Activated effector memory CD4-positive, alpha-beta T cell treated with Interleukin-2 at 50 U/mL for 16 hours (primary cell): ENCODE data around the gene MARCHF3.
A peak's percentile ranks its signal among the peaks of the same experiment; 100 is the strongest.
"Not testable (repeated sequence)": the region's sequence is repeated elsewhere in the genome, so short reads cannot be mapped to it uniquely, and the experiment has no call there.

Experiments used
- DNase-seq: peaks from one replicate; pipeline ENCODE4 v3.0.0-alpha.2; 2020

Gene MARCHF3, protein sequence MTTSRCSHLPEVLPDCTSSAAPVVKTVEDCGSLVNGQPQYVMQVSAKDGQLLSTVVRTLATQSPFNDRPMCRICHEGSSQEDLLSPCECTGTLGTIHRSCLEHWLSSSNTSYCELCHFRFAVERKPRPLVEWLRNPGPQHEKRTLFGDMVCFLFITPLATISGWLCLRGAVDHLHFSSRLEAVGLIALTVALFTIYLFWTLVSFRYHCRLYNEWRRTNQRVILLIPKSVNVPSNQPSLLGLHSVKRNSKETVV

DNA sequence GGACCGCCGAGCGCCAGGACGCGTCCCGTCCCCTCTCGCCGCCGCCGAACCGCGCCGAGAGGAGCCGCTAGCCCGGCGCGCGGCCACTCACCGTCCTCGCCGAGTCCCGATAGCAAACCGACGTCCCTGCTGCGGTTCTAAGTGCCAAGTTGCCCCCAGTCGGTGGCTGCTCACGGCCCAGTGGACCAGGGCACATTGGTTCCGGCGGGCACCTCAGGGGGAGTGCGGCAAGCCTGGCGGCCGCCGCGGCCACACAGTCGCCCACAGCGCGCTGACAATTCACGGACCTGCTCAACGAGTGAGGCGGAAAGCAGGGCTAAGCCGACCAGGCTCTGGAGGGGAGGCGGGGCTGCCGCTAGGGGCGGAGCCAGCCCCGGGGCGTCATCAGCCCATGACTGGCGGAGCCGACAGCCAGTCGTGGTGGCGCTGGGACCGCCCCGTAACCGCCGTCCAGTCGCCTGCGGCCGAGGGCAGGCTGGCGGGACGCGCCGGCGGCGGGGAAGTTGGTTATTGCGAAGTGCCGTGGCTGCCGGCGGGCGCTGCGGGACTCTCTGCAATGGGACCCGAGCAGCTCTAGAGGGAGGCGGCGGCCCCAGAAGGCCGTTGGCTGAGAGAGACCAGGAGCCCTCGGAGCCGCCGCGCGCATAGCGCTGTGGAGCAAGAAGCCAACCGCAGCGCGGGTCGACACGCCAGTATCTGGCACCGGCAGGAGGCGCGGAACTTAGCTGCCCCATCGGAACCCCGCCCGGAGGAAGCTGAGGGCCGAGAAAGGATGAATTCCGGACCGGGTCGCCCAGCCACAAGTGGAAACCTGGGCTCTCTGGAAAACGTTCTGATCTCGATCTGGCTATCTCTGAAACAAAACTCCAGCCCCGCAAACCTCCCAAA, at the start of gene MARCHF3:
Gene MARCHF3 (minus strand): TSS at position 300 of the 888 bp plus-strand sequence. CDS start 112,387 bp downstream, outside the sequence.
- peak; percentile 92 for DNase-seq

DNA sequence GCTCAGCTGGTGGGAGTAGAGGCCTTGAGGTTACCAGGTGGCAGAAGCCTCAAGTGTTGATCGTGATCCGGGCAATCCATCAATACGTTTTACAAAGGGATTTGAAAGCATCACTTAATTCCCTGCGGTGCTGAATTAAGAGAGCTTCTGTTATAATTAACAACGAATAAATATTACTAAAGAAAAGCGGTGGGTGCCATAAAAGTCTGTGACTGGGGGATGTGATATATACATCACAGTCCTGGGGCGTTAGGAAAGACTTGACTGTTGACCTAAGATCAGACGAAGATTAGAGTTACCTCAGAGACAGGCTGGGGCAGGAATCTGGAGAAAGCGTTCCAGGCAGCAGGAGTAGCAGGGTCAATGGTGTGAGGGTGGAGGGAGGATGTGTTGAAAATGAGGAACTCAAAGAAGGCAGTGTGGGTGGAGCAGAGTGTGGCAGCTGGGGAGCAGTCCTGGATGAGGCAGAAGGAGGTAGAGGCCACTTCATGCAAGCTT, 49.7 kb upstream of the MARCHF3 start:
- DNase-seq, result no peak

DNA sequence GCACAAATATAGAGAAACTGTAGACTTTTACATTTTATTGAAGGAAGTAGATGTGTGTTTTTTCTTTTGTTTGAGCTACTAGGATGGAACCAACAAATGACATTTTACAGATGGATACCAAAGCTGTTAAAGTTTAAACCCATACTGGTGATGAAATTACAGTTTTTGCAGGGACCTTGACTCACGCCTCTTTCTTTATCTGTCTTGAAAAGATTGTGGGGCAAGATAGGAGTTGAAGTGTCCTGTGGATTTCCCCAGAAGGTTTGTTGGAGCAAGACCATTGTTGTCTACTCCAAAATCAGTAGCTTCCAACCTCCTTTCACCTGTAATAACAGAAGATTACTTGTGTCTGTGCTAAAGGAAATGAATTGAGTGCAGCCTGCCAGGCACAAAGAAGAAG, 47.0 kb upstream of the MARCHF3 start:
- no peak for DNase-seq

DNA sequence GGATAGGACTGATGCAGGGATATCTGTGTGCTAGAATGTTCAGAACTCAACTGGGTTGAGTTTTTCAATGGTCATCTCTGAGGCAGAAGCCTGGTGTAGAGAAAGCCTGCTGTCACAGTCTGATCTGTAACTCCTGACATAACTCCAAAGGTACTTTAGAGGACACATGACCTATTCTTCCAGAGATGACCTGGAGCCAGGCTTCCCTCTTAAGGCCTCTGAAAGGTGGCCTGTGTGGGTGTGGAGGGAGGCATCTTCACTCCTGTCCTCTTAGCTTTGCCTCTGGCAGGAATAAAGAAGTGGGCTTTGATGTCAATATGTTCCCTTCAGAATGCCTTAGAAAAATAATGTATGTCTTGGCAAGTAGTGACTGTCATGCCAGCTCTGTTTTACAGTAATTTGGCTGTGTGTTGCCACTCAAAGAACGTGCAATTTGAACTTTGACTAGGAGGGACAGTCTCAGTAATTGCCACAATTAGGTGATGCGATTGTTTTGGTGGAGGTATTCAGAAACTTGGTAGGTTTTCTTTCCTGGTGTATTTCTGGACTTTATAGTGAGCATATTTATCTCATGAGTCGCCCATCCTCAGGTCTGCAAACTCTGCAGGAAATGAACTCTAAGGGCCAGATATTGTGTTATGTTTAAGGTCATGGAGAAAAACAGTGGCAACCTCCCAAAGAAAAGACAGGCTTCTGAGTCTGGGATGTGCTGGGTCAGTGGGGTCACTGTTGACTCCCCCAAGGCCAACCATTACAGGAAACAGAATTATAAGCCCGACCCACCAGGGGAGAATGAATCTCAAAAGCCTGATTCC, 46.2 kb upstream of the MARCHF3 start:
- DNase-seq, result no peak

DNA sequence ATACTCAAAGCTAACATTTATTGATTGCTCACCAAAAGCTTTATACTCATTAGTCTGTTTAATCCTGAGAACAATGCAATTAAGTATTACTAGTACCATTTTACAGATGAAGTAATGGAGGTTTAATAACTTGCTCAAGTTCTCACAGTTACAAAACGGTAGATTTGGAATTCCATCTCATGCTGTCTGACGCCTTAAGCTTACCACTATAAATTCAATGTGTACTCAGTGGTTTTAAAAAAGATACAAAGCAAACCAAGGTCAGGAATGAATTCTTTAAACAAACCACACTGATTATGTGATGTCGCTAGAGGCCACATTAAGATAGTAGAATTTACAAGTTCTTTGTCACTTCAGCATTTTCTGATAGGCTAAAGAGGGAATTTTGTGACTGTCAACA, 44.1 kb upstream of the MARCHF3 start:
- no peak for DNase-seq

DNA sequence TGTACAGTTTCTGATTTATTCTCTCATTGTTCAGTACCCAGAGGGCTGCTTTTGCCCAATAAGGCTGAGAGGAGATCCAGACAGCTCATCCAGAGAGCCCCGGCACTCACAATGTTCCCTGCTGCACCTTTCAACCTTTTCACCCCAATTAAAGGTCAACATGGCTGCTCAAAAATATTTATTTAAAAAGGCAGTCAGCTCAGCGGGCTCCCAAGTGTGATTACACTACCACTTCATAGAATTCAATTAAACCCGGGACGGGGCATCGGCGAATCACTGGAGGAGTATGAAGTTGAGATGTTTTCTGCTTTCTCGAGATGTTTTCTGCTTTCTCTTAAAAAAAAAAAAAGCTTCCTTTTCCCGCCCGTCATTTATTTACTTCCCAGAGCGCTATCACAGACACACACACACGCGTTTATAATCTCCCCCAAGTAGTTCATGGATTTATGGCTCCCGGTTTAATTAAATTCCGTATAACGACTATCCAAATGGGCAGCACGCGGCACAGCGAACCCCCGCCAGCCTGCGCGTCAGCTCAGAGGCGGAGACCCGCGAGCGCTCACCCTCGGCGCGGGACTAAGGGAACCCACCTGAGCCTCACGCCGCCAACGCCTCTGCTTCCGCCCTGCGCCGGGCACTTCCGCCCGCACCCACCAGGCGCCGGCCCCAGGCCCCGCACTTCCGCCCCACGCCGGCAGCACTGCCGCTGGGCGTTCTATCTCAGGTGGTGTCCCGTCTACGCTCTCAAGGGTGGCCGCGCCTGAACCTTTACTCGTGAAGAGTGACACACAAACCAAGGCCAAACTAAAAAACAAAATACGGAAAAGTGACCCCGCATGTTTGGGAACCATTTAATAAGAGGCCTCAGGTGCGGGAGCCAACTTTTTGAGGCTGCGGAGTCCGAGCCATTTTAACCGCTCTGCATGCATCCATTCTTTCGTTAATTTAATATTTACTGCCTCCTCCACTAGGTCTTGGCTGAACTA, 42.8 kb upstream of the MARCHF3 start, which contains the start of gene C5orf63:
Gene C5orf63 (minus strand): TSS at position 642 of the 986 bp plus-strand sequence. CDS start 14,507 bp downstream, outside the sequence.
- DNase-seq, result peak; percentile 63

DNA sequence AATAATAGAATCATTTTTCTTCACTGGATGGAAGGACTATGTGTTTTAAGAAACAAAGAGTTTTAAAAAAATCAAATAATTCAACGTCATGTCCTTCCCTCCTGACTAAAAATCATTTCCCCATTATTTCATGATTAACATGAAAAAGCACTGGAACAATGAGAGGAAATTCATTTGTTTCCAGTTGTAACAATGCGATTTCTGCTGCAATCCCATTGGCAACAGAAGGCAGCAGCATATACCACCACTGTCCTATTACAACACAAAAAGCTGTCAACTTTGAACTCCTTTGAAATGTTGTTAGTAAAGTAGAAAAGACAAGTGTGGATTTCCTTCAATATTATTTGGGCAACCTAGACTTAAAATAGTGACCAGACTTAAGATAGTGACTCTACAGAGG, 39.9 kb upstream of the MARCHF3 start:
- no peak for DNase-seq

DNA sequence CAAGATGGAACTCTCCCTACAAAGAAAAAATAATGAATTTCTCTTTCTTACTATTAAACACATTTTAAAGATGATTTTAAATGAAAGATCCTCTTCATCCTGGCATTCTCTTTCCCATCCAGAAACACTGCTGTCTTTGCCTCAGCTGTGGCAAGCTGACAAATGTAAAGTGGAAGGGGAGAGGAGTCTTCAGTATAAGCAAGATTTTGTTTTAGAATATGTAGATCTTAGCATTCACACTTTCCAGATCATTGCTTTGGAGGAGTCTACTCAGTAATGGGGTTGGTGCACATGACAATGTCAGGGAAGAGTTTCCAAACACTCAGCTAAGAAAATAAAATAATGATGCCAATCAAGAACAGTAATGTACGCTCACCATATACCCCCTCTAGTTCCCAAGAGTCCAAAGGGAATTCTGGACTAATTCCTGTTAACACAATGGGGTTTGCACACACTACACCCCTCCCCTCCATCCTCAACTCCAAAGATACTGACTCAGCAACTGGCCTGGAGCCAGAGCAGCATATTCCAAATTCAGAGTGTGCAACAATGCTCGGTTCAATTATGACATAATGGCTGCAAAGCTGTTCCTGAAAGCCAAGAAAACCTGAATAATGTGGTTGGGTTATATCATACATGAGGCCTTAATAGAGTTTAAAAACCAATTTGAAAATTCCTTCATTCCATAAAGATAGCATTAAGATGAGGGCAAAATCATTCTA, 38.3 kb upstream of the MARCHF3 start:
- DNase-seq, result no peak

DNA sequence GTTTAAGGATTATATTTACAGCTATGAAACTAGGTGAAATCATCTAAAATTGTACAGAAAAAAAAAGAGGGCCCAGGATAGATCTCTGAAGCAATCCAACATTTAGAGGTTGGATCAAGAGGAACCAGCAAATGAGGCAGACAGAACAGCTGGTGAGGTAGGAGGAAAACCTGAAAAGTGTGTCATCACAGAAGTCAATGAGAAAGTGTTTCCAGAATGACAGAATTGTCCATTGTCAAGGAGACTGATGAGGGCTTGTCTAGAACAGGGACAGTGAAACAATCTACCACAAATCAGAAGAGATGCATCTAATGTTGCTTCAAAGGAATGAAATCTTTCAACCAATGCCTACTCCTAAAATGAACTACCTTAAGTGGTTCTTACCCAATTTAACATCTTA, 36.4 kb upstream of the MARCHF3 start:
- DNase-seq, result no peak

DNA sequence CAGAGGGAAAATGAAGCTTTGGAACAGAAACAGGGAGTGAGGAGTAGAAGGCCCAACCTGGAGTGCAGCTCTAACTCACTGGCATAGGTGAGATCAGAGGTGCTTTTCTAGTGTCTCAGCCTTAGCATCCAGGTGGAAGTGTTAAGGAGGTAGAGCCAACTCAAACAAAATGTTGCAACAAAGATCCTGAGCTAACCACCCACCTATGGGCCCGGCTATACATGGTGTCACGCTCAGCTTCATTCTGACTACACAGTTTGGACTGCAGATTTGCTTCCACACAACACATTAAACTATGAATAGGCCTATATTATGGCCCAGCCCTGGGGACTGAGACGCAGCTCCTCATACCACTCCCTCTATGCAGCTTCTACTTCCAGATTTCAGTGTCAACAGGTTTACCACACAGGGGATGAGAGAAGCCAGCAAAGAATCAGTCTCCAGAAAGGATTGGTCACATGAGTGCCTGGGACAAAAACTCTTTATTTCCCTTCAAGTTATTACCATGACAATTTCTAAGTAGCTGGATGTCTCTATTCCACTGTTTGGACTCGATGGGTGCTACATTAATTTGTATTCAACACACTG, 34.0 kb upstream of the MARCHF3 start:
- no peak for DNase-seq

DNA sequence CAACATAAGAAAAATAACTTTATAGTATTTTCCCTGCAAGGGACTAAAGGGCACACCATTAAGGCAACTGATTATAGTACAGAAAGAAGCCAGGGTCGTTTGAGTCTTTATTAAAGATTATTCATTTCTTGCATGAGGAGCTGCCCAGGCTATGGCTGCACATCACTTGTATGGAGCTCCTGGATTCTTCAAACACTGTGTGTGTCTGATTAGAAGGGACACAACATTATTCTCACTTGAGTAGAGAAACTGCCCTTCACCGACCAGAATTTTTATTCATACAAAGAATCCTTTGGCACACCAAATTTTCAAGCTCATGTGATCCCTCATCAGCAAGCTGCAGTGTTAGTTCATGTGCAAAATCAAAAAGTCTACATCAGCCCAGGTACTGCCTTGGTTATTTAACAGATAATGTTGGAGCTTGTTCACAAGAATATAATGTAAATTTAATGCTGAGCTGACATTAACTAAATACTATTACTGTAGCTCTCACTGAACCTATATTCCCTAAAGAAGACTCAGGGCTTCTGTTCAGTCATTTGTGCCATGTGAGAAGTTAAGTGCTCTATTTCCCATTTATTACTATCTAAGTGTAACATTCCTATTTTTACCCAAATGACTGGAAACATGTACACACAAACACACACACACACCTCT, 33.0 kb upstream of the MARCHF3 start:
- no peak for DNase-seq

DNA sequence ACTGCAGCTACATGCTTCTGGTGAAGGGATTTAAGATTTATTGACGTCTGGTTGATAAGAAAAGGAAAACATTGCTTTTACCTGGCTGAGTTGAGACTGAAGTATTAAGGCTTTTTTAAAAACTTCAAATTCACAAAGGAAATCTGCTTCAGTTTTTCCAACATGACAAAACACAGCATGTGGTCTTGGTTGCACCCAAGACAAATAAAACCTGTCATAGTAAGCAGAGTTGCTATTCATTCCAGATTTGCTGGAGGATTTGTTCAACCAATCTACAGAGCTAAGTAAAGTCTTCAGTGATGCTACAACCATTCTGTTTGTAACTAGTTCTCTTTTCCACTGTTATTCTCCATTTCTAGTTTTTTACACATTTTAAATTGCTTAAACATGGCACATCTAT, 31.6 kb upstream of the MARCHF3 start:
- no peak for DNase-seq

DNA sequence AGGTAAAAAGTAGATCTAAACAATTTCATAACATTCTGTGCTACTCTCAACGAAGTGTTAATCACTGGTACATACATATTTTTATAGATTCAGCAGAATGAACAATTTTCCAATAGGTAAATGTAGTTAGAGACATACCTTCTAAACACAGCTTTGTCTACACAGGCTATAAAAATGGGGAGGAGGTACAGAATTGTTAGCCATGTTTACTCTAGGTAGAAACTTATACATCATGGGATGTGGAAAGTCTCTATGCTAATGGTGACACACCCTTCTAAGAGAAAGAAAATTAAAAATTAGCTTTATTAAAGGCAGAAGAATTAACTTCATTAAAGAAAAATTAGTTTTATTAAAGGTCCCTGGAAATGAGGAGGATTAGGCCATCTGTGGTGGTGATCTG, 31.2 kb upstream of the MARCHF3 start:
- DNase-seq, result no peak

DNA sequence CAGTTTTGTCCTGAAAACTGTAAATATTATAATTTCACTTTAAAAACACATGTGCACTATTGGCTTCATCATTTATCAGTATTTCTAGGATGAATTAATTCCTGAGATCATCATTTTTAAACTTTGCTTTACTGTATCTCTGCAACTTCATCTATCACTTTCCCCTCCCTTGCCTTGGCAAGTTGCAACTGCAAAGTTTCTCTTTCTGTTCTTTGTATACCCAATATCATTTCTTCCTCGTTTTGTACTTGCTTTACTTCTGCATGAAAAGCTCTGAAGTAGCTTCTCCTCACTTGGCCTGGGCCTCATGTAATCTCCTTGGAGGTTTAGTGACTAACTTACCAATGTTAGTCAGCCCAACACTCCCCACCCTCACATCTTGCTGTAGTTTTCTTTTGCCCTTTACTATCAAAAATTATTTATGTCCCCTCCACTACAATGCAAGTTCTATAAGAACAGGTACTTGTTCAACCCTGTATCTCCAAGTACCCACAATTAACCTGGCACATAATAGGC, 30.2 kb upstream of the MARCHF3 start:
- DNase-seq, result no peak

DNA sequence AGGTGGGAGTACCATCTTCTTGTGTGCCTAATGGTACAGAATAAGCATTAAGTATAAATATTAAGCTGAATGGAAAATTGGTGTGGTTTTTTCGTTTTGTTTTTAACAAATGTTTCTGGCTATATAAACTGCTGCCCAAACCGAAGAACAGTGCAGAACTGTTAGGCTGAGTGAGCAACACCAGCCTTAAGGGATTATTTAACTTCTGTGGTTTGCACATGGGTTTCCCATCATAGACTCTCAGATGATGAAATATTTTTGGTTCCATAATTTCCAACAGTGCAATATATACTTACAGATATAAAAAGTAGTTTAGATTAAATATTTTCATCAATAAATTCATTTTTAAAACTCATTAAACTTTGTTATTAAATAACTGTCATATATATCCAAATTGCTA, 26.5 kb upstream of the MARCHF3 start:
- DNase-seq, result no peak

DNA sequence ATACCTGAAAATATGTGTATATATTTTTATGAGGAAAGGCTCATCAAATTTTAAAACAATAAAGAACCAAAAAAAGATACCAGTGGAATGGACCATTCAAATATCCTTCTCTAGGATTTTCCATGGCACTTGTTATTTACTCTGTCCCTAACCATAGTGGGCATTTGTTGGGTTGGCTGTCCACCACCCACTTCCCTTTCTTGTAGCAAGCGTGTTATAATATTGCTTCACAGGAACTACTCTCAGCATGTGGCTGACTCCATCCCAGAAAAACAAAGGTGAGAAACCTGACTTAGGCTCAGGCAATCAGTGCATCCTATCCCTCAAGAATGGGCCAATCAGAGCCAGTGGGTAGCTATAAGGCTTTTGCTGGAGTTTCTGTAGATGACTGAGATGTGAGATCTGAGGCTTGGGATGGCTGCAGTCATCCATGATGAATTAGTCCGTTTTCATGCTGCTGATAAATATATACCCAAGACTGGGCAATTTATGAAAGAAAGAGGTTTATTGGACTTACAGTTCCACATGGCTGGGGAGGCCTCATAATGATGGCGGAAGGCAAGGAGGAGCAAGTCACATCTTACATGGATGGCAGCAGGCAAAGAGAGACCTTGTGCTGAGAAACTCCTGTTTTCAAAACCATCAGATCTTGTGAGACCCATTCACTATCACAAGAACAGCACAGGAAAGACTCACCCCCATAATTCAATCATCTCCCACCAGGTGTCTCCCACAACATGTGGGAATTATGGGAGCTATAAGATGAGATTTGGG, 25.7 kb upstream of the MARCHF3 start:
- no peak for DNase-seq

DNA sequence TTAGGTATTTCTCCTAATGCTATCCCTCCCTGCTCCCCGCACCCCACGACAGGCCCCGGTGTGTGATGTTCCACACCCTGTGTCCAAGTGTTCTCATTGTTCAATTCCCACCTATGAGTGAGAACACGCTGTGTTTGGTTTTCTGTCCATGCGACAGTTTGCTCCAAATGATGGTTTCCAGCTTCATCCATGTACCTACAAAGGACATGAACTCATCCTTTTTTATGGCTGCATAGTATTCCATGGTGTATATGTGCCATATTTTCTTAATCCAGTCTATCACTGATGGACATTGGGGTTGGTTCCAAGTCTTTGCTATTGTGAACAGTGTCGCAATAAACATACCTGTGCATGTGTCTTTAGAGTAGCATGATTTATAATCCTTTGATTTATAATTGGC, 23.2 kb upstream of the MARCHF3 start:
- DNase-seq, result not testable (repeated sequence)

DNA sequence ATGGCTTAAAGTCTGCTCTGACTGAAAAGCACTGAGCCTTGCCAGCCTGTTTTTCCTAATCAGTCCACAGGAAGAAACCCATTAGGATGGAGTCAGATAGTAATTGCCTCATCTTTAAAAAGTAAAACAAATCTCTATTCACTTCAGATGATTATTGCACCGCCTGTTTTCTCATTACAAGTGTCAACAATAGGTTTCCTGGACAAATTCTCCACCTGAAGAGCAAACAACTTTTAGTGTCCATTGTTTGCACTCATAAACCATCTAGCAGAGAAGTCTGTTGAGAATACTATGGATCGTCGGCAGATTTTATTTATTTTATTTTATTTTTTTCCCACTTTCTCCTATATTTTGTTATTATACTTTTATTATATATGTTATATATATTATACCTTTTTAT, 22.7 kb upstream of the MARCHF3 start:
- no peak for DNase-seq

DNA sequence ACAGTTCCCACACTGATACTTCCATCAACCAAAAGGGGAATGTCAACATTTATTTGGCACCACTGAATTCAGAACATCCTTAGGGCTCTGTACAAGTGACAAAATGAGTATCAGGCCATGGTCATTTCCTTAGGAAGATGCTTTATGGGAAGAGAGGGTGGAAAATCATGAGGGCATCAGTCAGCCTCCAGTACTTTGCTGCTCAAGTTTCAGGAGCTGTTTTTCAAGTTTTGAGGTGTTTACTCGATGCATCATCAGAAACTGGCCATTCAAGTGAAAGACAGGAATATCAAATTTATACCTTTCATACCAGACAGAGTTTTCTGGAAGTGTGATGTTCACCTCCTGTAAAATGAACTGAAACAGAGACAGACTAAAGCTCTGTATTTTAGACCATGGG, 21.2 kb upstream of the MARCHF3 start:
- DNase-seq, result no peak
